SJCRH30 (cell line): Measurements from ENCODE around the gene PIP4K2A. TPM values are rescaled to one million over a fixed set of nuclear protein-coding genes. Genes with fewer than 3 reads are reported as not detected.
A peak's percentile ranks its signal among the peaks of the same experiment; 100 is the strongest.
"Not testable (repeated sequence)": the region's sequence is repeated elsewhere in the genome, so short reads cannot be mapped to it uniquely, and the experiment has no call there.

Experiments used
- DNase-seq, 2 experiments: peaks; one replicate each; pipeline ENCODE4 v3.0.0-alpha.2; 2015 to 2020
- H3K27ac ChIP-seq: fragments of 250-450 bp; sonication (Bioruptor Pico); 2 replicates; pipeline ENCODE4 v1.5.1; 2020; ENCODE audit warnings: mild to moderate bottlenecking, moderate library complexity
- H3K27me3 ChIP-seq: fragments of 250-450 bp; sonication (Bioruptor Pico); 2 replicates; pipeline ENCODE4 v1.5.1; 2020; ENCODE audit warnings: mild to moderate bottlenecking, moderate library complexity
- H3K36me3 ChIP-seq: fragments of 250-450 bp; sonication (Bioruptor Pico); 2 replicates; pipeline ENCODE4 v1.5.1; 2020; ENCODE audit warnings: mild to moderate bottlenecking, moderate library complexity
- H3K4me1 ChIP-seq: fragments of 250-450 bp; sonication (Bioruptor Pico); 2 replicates; pipeline ENCODE4 v1.5.1; 2020; ENCODE audit warnings: mild to moderate bottlenecking, moderate library complexity
- H3K4me3 ChIP-seq: fragments of 250-450 bp; sonication (Bioruptor Pico); 2 replicates; pipeline ENCODE4 v1.5.1; 2020; ENCODE audit warnings: mild to moderate bottlenecking, moderate library complexity
- H3K9me3 ChIP-seq: fragments of 250-450 bp; sonication (Bioruptor Pico); replicated peaks from 2 replicates; pipeline ENCODE4 v1.5.1; 2020; ENCODE audit warnings: mild to moderate bottlenecking, moderate library complexity
- total RNA-seq: library from RNA; depleted of rRNA; stranded (reverse); fragments of >200 nt; shearing (Covaris generic); gene quantifications from 2 replicates; pipeline ENCODE4 v1.2.3, GENCODE V29; 2014

PIP4K2A gene
- total RNA-seq, 1 experiment from 2014 or later = 27.9 TPM

DNA sequence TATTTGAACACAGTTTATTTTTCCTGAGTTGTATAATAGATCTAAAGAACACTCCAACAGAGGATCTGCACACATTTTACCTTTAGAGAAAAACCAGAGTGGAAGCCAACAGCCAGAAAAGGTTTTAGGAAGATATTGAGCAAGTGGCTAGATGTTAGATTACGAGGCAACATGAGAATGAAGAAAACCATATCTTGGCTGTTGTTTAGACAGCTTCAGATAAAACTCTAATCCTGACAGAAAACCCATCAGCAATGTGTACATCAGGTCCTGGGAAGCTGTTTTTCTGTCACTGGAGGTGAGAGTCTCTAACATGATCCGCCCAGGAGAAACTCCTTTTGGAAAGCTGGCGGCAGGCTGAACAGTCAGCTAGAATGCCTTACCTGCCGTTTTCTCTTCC, 209.6 kb downstream of the PIP4K2A start:
- H3K4me3 ChIP-seq = no peak overlapping the region
- peaks cover 11% of the 10 kb centered on the region; the same call in 1 of the 2 replicates for H3K9me3 ChIP-seq
- no peaks in the 10 kb centered on the region for H3K36me3 ChIP-seq
- H3K27ac ChIP-seq = no peak overlapping the region
- H3K4me1 ChIP-seq = no peaks in the 10 kb centered on the region
- H3K27me3 ChIP-seq = 0 out of 2 replicates have a peak, but pooled peaks cover 5% of the 10 kb centered on the region
- DNase-seq = no peak

GRCh38 chr10:22503315-22504088, 210.9 kb downstream of the PIP4K2A start:
- Histone ChIP-seq H3K36me3 (no peaks in the 10 kb centered on the region), H3K4me1 (no peaks in the 10 kb centered on the region), H3K27me3 (0 out of 2 replicates have a peak, but pooled peaks cover 5% of the 10 kb centered on the region), H3K9me3 (peaks cover 4% of the 10 kb centered on the region; the same call in 1 of the 2 replicates), H3K4me3 (no peak overlapping the region), H3K27ac (no peak overlapping the region)
- DNase-seq = peak in 1 of 2 experiments; percentile 24

DNA sequence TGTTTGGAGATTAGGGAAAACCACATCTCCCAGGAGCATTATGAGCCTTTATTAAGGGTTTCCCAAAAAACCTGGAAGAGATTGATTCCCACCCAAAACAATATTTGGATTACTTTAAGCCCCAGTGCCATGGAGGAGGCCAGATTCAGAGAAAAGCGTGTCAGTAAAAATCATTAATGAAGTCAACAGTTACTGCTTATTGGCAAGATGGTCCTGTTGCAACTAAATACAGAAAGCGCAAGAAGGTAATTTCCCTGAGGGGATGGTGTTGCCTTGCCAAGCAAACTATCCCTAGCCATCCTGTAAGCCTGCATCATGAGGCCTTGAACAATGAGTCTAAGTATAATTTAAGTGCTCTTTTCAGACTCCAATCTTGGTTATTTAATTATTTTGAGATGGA, 212.5 kb downstream of the PIP4K2A start:
- DNase-seq = no peak
- Histone ChIP-seq H3K4me3 (no peak overlapping the region), H3K9me3 (no peaks in the 10 kb centered on the region), H3K4me1 (0 out of 2 replicates have a peak, but pooled peaks cover 4% of the 10 kb centered on the region), H3K36me3 (no peaks in the 10 kb centered on the region), H3K27me3 (0 out of 2 replicates have a peak, but pooled peaks cover 5% of the 10 kb centered on the region), H3K27ac (no peak overlapping the region)

DNA sequence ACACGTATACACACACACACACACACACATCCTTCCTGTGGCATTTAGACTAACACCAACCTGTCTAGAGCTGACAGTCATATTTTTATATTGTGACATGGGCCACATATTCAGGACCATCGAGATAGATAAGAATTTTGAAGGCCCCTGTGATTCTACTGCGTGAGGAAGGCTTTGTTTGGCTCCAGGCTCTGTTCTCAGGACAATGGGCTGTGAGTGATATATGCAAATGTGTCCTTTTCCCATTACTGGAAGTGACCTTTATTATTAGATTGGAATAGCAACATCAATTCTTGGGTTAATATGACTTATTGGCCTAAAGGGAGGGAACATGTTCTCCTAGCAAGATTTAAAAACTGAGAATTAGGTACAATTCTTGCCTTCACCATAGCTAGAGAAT, 213.0 kb downstream of the PIP4K2A start:
- Histone ChIP-seq H3K27ac (no peak overlapping the region), H3K4me1 (0 out of 2 replicates have a peak, but pooled peaks cover 4% of the 10 kb centered on the region), H3K27me3 (0 out of 2 replicates have a peak, but pooled peaks cover 5% of the 10 kb centered on the region), H3K9me3 (no peaks in the 10 kb centered on the region), H3K36me3 (no peaks in the 10 kb centered on the region), H3K4me3 (no peak overlapping the region)
- no peak for DNase-seq

GRCh38 chr10:22500656-22501340, 213.6 kb downstream of the PIP4K2A start:
- Histone ChIP-seq H3K27me3 (0 out of 2 replicates have a peak, but pooled peaks cover 5% of the 10 kb centered on the region), H3K36me3 (no peaks in the 10 kb centered on the region), H3K4me3 (no peak overlapping the region), H3K4me1 (0 out of 2 replicates have a peak, but pooled peaks cover 4% of the 10 kb centered on the region), H3K9me3 (no peaks in the 10 kb centered on the region), H3K27ac (no peak overlapping the region)
- DNase-seq = peak in 1 of 2 experiments; percentile 15

GRCh38 chr10:22499973-22500372, 214.4 kb downstream of the PIP4K2A start:
- DNase-seq, H3K9me3 ChIP-seq, H3K27ac ChIP-seq, H3K27me3 ChIP-seq, H3K36me3 ChIP-seq, H3K4me3 ChIP-seq, H3K4me1 ChIP-seq: not testable (repeated sequence)

GRCh38 chr10:22495396-22495795, 219.0 kb downstream of the PIP4K2A start:
- H3K9me3 ChIP-seq = no peaks in the 10 kb centered on the region
- no peak overlapping the region for H3K4me3 ChIP-seq
- H3K27me3 ChIP-seq = no peaks in the 10 kb centered on the region
- no peak overlapping the region for H3K27ac ChIP-seq
- 0 out of 2 replicates have a peak, but pooled peaks cover 4% of the 10 kb centered on the region for H3K4me1 ChIP-seq
- no peak for DNase-seq
- H3K36me3 ChIP-seq = no peaks in the 10 kb centered on the region

DNA sequence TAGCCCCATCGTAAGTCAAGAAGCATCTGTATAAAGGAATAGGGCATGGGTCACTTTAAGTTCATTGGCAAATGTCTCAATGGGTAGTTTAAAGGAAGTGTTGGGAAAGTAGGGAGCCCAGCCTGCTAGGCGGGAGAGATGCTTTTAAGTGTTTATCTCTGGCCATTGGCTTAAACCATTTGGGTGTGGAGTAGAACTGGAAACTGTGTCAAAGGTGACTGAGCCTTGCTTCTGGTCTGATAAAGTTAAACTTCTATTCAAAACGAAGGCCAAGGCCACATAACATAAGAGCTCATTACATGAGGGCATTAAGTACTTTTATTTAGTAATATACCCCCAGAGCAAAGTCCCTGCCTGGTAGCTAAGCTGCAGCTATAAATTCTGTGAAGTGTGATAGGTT, 220.4 kb downstream of the PIP4K2A start:
- Histone ChIP-seq H3K4me3 (no peak overlapping the region), H3K27ac (no peak overlapping the region), H3K9me3 (no peaks in the 10 kb centered on the region), H3K27me3 (no peaks in the 10 kb centered on the region), H3K36me3 (no peaks in the 10 kb centered on the region), H3K4me1 (0 out of 2 replicates have a peak, but pooled peaks cover 4% of the 10 kb centered on the region)
- no peak for DNase-seq

GRCh38 chr10:22491931-22492615, 222.3 kb downstream of the PIP4K2A start:
- no peak for DNase-seq

DNA sequence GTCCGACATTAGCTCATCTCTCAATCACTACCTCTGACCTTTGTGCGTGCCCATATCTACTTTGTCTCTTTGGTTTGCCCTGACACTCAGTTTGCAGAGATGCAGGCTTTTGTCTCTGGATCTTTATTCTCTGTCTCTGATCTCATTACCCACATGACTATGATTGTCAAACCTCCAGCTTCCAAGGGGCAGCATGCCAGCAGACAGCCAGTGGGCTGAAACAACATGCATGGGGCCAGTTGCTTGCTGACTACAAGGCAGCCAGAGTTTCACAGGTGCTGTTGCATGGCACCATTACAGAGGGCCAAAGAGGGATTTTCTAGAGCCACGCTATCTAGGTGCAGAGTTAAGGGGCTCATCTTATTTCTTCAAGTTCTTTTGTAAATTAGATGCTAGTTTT, 222.9 kb downstream of the PIP4K2A start:
- DNase-seq = no peak
- H3K9me3 ChIP-seq = no peaks in the 10 kb centered on the region
- H3K27me3 ChIP-seq = no peaks in the 10 kb centered on the region
- H3K27ac ChIP-seq = no peak overlapping the region
- no peaks in the 10 kb centered on the region for H3K36me3 ChIP-seq
- no peaks in the 10 kb centered on the region for H3K4me1 ChIP-seq
- H3K4me3 ChIP-seq = no peak overlapping the region

More at GRCh38 chr10:22491931-22492615, 222.3 kb downstream of the PIP4K2A start:
- Histone ChIP-seq H3K4me3 (no peak overlapping the region), H3K9me3 (no peaks in the 10 kb centered on the region), H3K4me1 (no peaks in the 10 kb centered on the region), H3K27ac (no peak overlapping the region), H3K27me3 (no peaks in the 10 kb centered on the region), H3K36me3 (no peaks in the 10 kb centered on the region)

DNA sequence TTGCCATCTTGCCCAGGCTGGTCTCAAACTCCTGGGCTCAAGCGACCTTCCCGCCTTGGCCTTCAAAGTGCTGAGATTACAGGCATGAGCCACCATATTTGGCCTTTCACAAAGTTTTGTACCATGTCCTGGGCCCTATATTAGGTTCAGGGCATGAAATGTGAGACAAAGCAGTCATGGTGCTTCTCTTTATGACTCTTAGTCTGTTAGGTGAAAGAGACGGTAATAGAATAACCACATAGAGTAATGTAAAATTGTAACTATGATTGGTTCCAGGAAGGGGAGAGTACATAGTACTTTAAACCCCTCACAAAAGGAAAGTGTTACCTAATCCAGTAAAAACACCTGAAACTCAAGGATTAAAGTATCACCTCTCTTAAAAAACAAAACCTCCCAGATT, 224.4 kb downstream of the PIP4K2A start:
- H3K27me3 ChIP-seq = no peaks in the 10 kb centered on the region
- H3K27ac ChIP-seq = no peak overlapping the region
- DNase-seq = no peak
- no peak overlapping the region for H3K4me3 ChIP-seq
- no peaks in the 10 kb centered on the region for H3K36me3 ChIP-seq
- no peaks in the 10 kb centered on the region for H3K4me1 ChIP-seq
- no peaks in the 10 kb centered on the region for H3K9me3 ChIP-seq

- no peak overlapping the region for H3K4me3 ChIP-seq
- DNase-seq = no peak
Observed at GRCh38 chr10:22489467-22489866, 224.9 kb downstream of the PIP4K2A start.

GRCh38 chr10:22486431-22486830, 227.9 kb downstream of the PIP4K2A start:
- H3K36me3 ChIP-seq = no peaks in the 10 kb centered on the region
- H3K9me3 ChIP-seq = no peaks in the 10 kb centered on the region
- H3K27ac ChIP-seq = no peak overlapping the region
- no peak for DNase-seq
- no peaks in the 10 kb centered on the region; the same call in 1 of the 2 replicates for H3K4me1 ChIP-seq
- no peak overlapping the region for H3K4me3 ChIP-seq
- H3K27me3 ChIP-seq = no peaks in the 10 kb centered on the region

More at GRCh38 chr10:22489467-22489866, 224.9 kb downstream of the PIP4K2A start:
- H3K36me3 ChIP-seq = no peaks in the 10 kb centered on the region
- H3K4me1 ChIP-seq = no peaks in the 10 kb centered on the region
- no peak overlapping the region for H3K27ac ChIP-seq
- no peaks in the 10 kb centered on the region for H3K27me3 ChIP-seq
- H3K9me3 ChIP-seq = no peaks in the 10 kb centered on the region
